Loucy (cell line): Measurements from ENCODE around the gene DHRSX.

Experiments
- H2AFZ ChIP-seq: fragments of 200-600 bp; sonication (generic); 2 replicates; pipeline ENCODE4 v1.6.0; 2016; ENCODE audit warnings: antibody characterized with exemption, mild to moderate bottlenecking, low read length, moderate library complexity
- H3F3A ChIP-seq: fragments of 200-600 bp; 2 replicates; pipeline ENCODE4 v1.6.0; 2016; ENCODE audit warnings: antibody characterized with exemption, low read depth, mild to moderate bottlenecking
- H3K27me3 ChIP-seq: fragments of 200-600 bp; sonication (generic); 2 replicates; pipeline ENCODE4 v1.6.1; 2014; ENCODE audit warnings: low read length, mild to moderate bottlenecking; ENCODE audit not compliant: insufficient read depth, poor library complexity, severe bottlenecking
- H3K36me3 ChIP-seq: fragments of 200-600 bp; sonication (generic); 2 replicates; pipeline ENCODE4 v1.6.1; 2016; ENCODE audit warnings: low read length; ENCODE audit not compliant: insufficient read depth
- H3K4me1 ChIP-seq: fragments of 200-600 bp; sonication (generic); 2 replicates; pipeline ENCODE4 v1.5.1; 2014; ENCODE audit warnings: low read length, mild to moderate bottlenecking; ENCODE audit not compliant: insufficient read depth, poor library complexity, severe bottlenecking
- H3K4me2 ChIP-seq: fragments of 200-600 bp; sonication (generic); 2 replicates; pipeline ENCODE4 v1.6.0; 2014; ENCODE audit warnings: antibody characterized with exemption, low read length, low read depth, mild to moderate bottlenecking; ENCODE audit not compliant: poor library complexity, severe bottlenecking
- H3K4me3 ChIP-seq: fragments of 200-600 bp; sonication (generic); 2 replicates; pipeline ENCODE4 v1.5.1; 2014; ENCODE audit warnings: low read length, mild to moderate bottlenecking, mixed read lengths; ENCODE audit not compliant: poor library complexity, severe bottlenecking
- H3K79me2 ChIP-seq: fragments of 200-600 bp; sonication (generic); 2 replicates; pipeline ENCODE4 v1.6.1; 2014; ENCODE audit warnings: low read length; ENCODE audit not compliant: insufficient read depth
- H3K9ac ChIP-seq: fragments of 200-600 bp; sonication (generic); 2 replicates; pipeline ENCODE4 v1.6.0; 2014; ENCODE audit warnings: mild to moderate bottlenecking, low read depth, low read length, moderate library complexity; ENCODE audit not compliant: poor library complexity, severe bottlenecking
- H3K9me2 ChIP-seq: fragments of 200-600 bp; sonication (generic); replicated peaks from 2 replicates; pipeline ENCODE4 v1.6.1; 2016; ENCODE audit warnings: low read depth, low read length, mixed read lengths
- H3K9me3 ChIP-seq: fragments of 200-600 bp; sonication (generic); 2 replicates; pipeline ENCODE4 v1.6.1; 2014; ENCODE audit warnings: mild to moderate bottlenecking, antibody characterized with exemption, low read length, low read depth; ENCODE audit not compliant: insufficient read depth
- H4K20me1 ChIP-seq: fragments of 200-600 bp; sonication (generic); 2 replicates; pipeline ENCODE4 v1.6.0; 2014; ENCODE audit warnings: antibody characterized with exemption, low read length, mild to moderate bottlenecking; ENCODE audit not compliant: insufficient read depth, poor library complexity, severe bottlenecking
- EZH2phosphoT487 ChIP-seq: fragments of 200-600 bp; IDR thresholded peaks from 2 replicates; pipeline ENCODE4 v1.6.1; 2018; ENCODE audit warnings: antibody characterized with exemption, mild to moderate bottlenecking, moderate library complexity, borderline replicate concordance
- TF ChIP-seq, protein P1 (sequence below): fragments of 200-600 bp; sonication (generic); conservative IDR thresholded peaks from 2 replicates; pipeline ENCODE4 v1.5.1; 2014; ENCODE audit warnings: mild to moderate bottlenecking, antibody characterized with exemption, low read length

The DHRSX gene

DNA sequence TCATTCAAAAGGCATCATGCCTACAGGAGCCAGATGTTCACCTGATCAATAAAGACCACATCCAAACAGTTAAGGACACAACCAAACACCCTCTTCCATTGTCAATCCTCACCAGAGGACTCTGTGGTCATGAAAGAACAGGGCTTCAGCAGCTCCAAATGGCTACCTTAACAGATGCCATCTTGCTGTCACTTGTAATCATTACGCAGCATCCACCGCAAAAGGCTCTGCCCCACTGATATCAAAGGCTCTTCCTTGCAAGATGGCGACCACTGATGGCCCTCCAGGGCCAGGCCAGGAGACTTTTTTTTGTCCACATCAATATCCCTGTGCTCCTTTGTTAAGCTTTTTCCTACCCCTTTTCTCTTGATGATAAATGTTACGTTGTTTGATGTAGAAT lies 157.4 kb downstream of the DHRSX start:
- no peaks in the 10 kb centered on the region for H3F3A ChIP-seq
- no peaks in the 10 kb centered on the region for H3K79me2 ChIP-seq
- no peaks in the 10 kb centered on the region for H3K4me1 ChIP-seq
- no peak overlapping the region for H3K4me3 ChIP-seq
- H3K9ac ChIP-seq, result no peak overlapping the region
- no peaks in the 10 kb centered on the region for H3K27me3 ChIP-seq
- no peak overlapping the region for H2AFZ ChIP-seq
- no peaks in the 10 kb centered on the region for H3K9me3 ChIP-seq
- H4K20me1 ChIP-seq, result no peaks in the 10 kb centered on the region
- TF ChIP-seq, protein P1, sequence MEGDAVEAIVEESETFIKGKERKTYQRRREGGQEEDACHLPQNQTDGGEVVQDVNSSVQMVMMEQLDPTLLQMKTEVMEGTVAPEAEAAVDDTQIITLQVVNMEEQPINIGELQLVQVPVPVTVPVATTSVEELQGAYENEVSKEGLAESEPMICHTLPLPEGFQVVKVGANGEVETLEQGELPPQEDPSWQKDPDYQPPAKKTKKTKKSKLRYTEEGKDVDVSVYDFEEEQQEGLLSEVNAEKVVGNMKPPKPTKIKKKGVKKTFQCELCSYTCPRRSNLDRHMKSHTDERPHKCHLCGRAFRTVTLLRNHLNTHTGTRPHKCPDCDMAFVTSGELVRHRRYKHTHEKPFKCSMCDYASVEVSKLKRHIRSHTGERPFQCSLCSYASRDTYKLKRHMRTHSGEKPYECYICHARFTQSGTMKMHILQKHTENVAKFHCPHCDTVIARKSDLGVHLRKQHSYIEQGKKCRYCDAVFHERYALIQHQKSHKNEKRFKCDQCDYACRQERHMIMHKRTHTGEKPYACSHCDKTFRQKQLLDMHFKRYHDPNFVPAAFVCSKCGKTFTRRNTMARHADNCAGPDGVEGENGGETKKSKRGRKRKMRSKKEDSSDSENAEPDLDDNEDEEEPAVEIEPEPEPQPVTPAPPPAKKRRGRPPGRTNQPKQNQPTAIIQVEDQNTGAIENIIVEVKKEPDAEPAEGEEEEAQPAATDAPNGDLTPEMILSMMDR, result no peak
- TF ChIP-seq EZH2phosphoT487, result no peak
- H3K9me2 ChIP-seq, result no peaks in the 10 kb centered on the region
- no peaks in the 10 kb centered on the region for H3K36me3 ChIP-seq
- H3K4me2 ChIP-seq, result no peak overlapping the region

DNA sequence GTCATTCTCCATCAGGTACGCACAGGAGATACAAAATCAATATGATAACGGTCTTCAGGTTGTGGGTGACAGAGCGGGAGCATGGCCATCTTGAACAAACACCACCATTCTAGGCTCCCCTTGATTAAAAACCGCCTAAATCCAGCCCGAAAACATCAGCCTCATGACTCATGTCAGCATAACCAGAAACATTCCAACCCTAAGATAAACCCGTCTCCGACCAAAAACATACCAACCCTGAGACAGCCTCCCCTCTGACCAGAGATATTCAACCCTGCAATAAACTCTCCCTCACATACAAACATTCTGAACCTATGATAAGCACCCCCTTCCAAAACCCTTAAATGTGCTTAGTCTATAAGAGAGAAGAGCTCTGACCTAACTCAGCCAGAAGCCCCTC lies 157.9 kb downstream of the DHRSX start:
- Histone ChIP-seq H3K9me2 (no peaks in the 10 kb centered on the region), H3K9me3 (no peaks in the 10 kb centered on the region), H3K79me2 (no peaks in the 10 kb centered on the region), H3K27me3 (no peaks in the 10 kb centered on the region), H3K9ac (no peak overlapping the region), H4K20me1 (no peaks in the 10 kb centered on the region), H2AFZ (no peak overlapping the region), H3K4me2 (no peak overlapping the region), H3K36me3 (no peaks in the 10 kb centered on the region), H3K4me1 (no peaks in the 10 kb centered on the region), H3F3A (no peaks in the 10 kb centered on the region), H3K4me3 (no peak overlapping the region)
- TF ChIP-seq, protein P1, result no peak
- TF ChIP-seq EZH2phosphoT487, result no peak

DNA sequence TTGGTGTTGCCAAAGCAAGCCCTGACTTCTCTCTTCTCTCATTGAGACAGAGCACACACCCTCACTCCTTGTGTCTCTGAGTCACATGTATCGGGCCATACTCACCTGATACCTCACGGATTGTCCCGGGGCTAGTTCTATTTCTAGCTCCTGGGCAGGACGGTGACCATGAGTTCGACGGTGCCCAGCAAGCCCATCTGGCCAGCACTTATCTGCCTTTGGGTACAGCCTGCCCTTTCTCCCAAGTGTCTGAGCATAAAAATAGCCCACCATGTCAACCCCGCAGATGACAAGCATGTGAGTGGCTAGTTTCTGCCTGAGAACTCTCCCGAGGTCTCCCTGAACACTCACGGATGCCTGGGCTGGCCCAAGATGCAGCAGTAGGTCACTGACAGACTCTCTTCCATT lies 158.5 kb downstream of the DHRSX start:
- H3K27me3 ChIP-seq, result no peaks in the 10 kb centered on the region
- H4K20me1 ChIP-seq, result no peaks in the 10 kb centered on the region
- H3K4me2 ChIP-seq, result no peak overlapping the region
- no peaks in the 10 kb centered on the region for H3K36me3 ChIP-seq
- H3K4me3 ChIP-seq, result no peak overlapping the region
- no peaks in the 10 kb centered on the region for H3F3A ChIP-seq
- no peak for TF ChIP-seq EZH2phosphoT487
- TF ChIP-seq, protein P1, result no peak
- no peak overlapping the region for H2AFZ ChIP-seq
- no peaks in the 10 kb centered on the region for H3K79me2 ChIP-seq
- H3K9ac ChIP-seq, result no peak overlapping the region
- no peaks in the 10 kb centered on the region for H3K9me2 ChIP-seq
- no peaks in the 10 kb centered on the region for H3K9me3 ChIP-seq
- H3K4me1 ChIP-seq, result no peaks in the 10 kb centered on the region
